Ascending aorta (tissue), 2 donors: ENCODE data around the gene TMEM178B. TPM values are rescaled to one million over a fixed set of nuclear protein-coding genes. Genes with fewer than 3 reads are reported as not detected.

Experiments
- DNase-seq, 2 donors: peaks; one replicate each; pipeline ENCODE4 v3.0.0-alpha.2; 2019; ENCODE audit warnings: low spot score in 2 of 2
- H3K27ac ChIP-seq, 2 donors: fragments of 200-600 bp; sonication (generic); one replicate each; pipeline ENCODE4 v1.5.1; 2016 to 2017; ENCODE audit warnings: mild to moderate bottlenecking in 1 of 2
- H3K27me3 ChIP-seq: fragments of 200-600 bp; sonication (generic); one replicate; pipeline ENCODE4 v1.5.1; 2017
- H3K36me3 ChIP-seq, 2 donors: fragments of 200-600 bp; sonication (generic); one replicate each; pipeline ENCODE4 v1.5.1; 2016
- H3K4me1 ChIP-seq, 2 donors: fragments of 200-600 bp; sonication (generic); one replicate each; pipeline ENCODE4 v1.5.1; 2016 to 2017; ENCODE audit warnings: mild to moderate bottlenecking in 1 of 2
- H3K4me3 ChIP-seq, 2 donors: fragments of 200-600 bp; sonication (generic); one replicate each; pipeline ENCODE4 v1.5.1; 2016 to 2017; ENCODE audit warnings: mild to moderate bottlenecking in 1 of 2
- H3K9me3 ChIP-seq, 2 donors: fragments of 200-600 bp; sonication (generic); one replicate each; pipeline ENCODE4 v1.5.1; 2016
- intact Hi-C: fragments of 100-400 bp; cut with DNase I; formaldehyde crosslinking; loops from one replicate; pipeline ENCODE4 v1.15.1; 2023
- total RNA-seq: library from RNA; depleted of rRNA; stranded (reverse); fragments of >200 nt; gene quantifications from one replicate; pipeline ENCODE4 v1.1.0, GENCODE V29; 2016
- TF ChIP-seq, protein P1 (sequence below), 3 experiments: fragments of 200-600 bp in 2 of 3; fragments of 450-650 bp in 1 of 3; sonication (generic) in 2 of 3; IDR thresholded peaks; one replicate each; pipeline ENCODE4 v1.5.1; 2016 to 2019; ENCODE audit warnings: antibody characterized with exemption in 3 of 3, mild to moderate bottlenecking in 1 of 3, moderate library complexity in 1 of 3

The TMEM178B gene
- total RNA-seq, 1 donor from 2014 or later = 1.9 TPM

DNA sequence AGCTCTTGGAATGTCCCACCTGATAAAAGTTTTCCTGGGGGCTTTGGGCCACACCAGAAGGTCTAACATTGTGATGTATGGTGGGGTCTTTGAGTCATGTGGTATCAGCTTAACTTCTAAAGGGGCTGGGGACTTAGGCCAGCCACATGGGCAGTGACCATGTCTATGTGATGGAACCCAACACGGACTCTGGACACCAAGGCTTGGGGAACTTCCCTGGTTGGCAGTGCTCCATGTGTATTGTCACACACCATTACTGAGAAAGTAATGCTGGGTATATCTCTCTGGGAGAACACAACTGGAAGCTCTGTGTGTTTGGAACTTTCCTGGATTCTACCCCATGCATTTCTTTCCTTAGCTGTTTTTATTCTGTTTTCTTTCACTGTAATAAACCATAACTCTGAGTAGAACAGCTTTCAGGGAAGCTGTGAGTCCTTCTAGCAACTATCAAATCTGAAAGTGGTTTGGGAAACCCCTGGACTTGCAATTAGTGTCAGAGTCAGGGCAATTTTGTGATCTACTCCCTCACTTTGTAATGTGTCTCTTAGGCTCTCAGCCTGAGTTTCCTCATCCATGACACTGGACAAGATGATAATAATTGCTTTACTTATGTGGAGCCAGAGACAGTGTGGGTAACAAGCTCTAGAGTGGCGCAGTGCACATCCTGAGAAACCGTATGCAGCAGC, 448.9 kb downstream of the TMEM178B start:
- intact Hi-C loops = no loop called here
- TF ChIP-seq, protein P1, sequence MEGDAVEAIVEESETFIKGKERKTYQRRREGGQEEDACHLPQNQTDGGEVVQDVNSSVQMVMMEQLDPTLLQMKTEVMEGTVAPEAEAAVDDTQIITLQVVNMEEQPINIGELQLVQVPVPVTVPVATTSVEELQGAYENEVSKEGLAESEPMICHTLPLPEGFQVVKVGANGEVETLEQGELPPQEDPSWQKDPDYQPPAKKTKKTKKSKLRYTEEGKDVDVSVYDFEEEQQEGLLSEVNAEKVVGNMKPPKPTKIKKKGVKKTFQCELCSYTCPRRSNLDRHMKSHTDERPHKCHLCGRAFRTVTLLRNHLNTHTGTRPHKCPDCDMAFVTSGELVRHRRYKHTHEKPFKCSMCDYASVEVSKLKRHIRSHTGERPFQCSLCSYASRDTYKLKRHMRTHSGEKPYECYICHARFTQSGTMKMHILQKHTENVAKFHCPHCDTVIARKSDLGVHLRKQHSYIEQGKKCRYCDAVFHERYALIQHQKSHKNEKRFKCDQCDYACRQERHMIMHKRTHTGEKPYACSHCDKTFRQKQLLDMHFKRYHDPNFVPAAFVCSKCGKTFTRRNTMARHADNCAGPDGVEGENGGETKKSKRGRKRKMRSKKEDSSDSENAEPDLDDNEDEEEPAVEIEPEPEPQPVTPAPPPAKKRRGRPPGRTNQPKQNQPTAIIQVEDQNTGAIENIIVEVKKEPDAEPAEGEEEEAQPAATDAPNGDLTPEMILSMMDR (IDR thresholded peaks at IDR 0.05) = no peak
- H3K9me3 ChIP-seq = no peaks in the 10 kb centered on the region
- H3K27me3 ChIP-seq = no peaks in the 10 kb centered on the region
- no peak overlapping the region for H3K27ac ChIP-seq
- no peak for DNase-seq
- no peak overlapping the region for H3K4me3 ChIP-seq
- H3K36me3 ChIP-seq = no peaks in the 10 kb centered on the region
- no peaks in the 10 kb centered on the region for H3K4me1 ChIP-seq

- TF ChIP-seq, protein P1 (IDR thresholded peaks at IDR 0.05) = no peak
- intact Hi-C loops = no loop called here
- no peaks in the 10 kb centered on the region for H3K36me3 ChIP-seq
- no peaks in the 10 kb centered on the region for H3K9me3 ChIP-seq
- no peak overlapping the region for H3K4me3 ChIP-seq
- no peak for DNase-seq
- H3K27me3 ChIP-seq = no peaks in the 10 kb centered on the region
- no peak overlapping the region for H3K27ac ChIP-seq
- H3K4me1 ChIP-seq = no peaks in the 10 kb centered on the region
Measured at GRCh38 chr7:141525973-141526514, 452.2 kb downstream of the TMEM178B start.

- H3K9me3 ChIP-seq = no peaks in the 10 kb centered on the region
- H3K27ac ChIP-seq = no peak overlapping the region
- no peaks in the 10 kb centered on the region for H3K27me3 ChIP-seq
- no peaks in the 10 kb centered on the region for H3K36me3 ChIP-seq
- H3K4me1 ChIP-seq = no peaks in the 10 kb centered on the region
- H3K4me3 ChIP-seq = no peak overlapping the region
- TF ChIP-seq, protein P1 (IDR thresholded peaks at IDR 0.05) = no peak
- DNase-seq = no peak
- intact Hi-C loops = no loop called here
Measured at GRCh38 chr7:141527076-141527475, 453.2 kb downstream of the TMEM178B start.

- intact Hi-C loops = no loop called here
- H3K4me3 ChIP-seq = no peak overlapping the region
- peaks cover 0 to 2% of the 10 kb centered on the region in 2 donors for H3K4me1 ChIP-seq
- no peak for DNase-seq
- H3K27me3 ChIP-seq = no peaks in the 10 kb centered on the region
- H3K27ac ChIP-seq = no peak overlapping the region
- H3K9me3 ChIP-seq = no peaks in the 10 kb centered on the region
- no peaks in the 10 kb centered on the region for H3K36me3 ChIP-seq
- TF ChIP-seq, protein P1 (IDR thresholded peaks at IDR 0.05) = no peak
Measured at GRCh38 chr7:141528399-141528798, 454.5 kb downstream of the TMEM178B start.

Other genes with a start within 250 kb of the TMEM178B start
- gene BRAF, start 149.1 kb upstream of the TMEM178B start, total RNA-seq = 14.2 TPM
- gene MRPS33, start 59.1 kb upstream of the TMEM178B start, total RNA-seq = 8.9 TPM